CMK (cell line): Measurements from ENCODE around the gene HAUS6.
"Not testable (repeated sequence)": the region's sequence is repeated elsewhere in the genome, so short reads cannot be mapped to it uniquely, and the experiment has no call there.

Source experiments
- DNase-seq: peaks from one replicate; pipeline ENCODE4 v3.0.0-alpha.2; 2010; ENCODE audit warnings: low read depth

HAUS6 gene

GRCh38 chr9:19117039-19117716 lies 14.5 kb upstream of the HAUS6 start:
- DNase-seq, result no peak

- no peak for DNase-seq
These were observed 13.5 kb upstream of the HAUS6 start for GRCh38 chr9:19116107-19116790.

- no peak for DNase-seq
These were observed 12.1 kb upstream of the HAUS6 start for GRCh38 chr9:19114680-19115270.

- no peak for DNase-seq
These were observed 11.4 kb upstream of the HAUS6 start for GRCh38 chr9:19113964-19114679.

GRCh38 chr9:19113064-19113611 lies 10.4 kb upstream of the HAUS6 start:
- not testable (repeated sequence) for DNase-seq

GRCh38 chr9:19108038-19108437 lies 5.3 kb upstream of the HAUS6 start:
- DNase-seq, result no peak

- DNase-seq, result no peak
These were observed 2.0 kb upstream of the HAUS6 start for GRCh38 chr9:19104515-19105282.

- DNase-seq, result no peak
These were observed 498 bp downstream of the HAUS6 start for GRCh38 chr9:19102181-19102630.

GRCh38 chr9:19101203-19101602 lies 1.5 kb downstream of the HAUS6 start:
- no peak for DNase-seq

- not testable (repeated sequence) for DNase-seq
These were observed 5.3 kb downstream of the HAUS6 start for GRCh38 chr9:19097431-19097830.

GRCh38 chr9:19087106-19088000 lies 15.4 kb downstream of the HAUS6 start:
- DNase-seq, result no peak

GRCh38 chr9:19085295-19085694 lies 17.4 kb downstream of the HAUS6 start:
- DNase-seq, result no peak

GRCh38 chr9:19074836-19075235 lies 27.9 kb downstream of the HAUS6 start:
- no peak for DNase-seq

GRCh38 chr9:19074229-19074628 lies 28.5 kb downstream of the HAUS6 start:
- DNase-seq, result no peak

- no peak for DNase-seq
These were observed 45.7 kb downstream of the HAUS6 start for GRCh38 chr9:19057033-19057432.

- DNase-seq, result no peak
These were observed 51.8 kb downstream of the HAUS6 start for GRCh38 chr9:19050637-19051591.

GRCh38 chr9:19049917-19050636 lies 52.6 kb downstream of the HAUS6 start:
- DNase-seq, result no peak
